ENCODE measurements around the gene PPP6R3.
"Not testable (repeated sequence)": the region's sequence is repeated elsewhere in the genome, so short reads cannot be mapped to it uniquely, and the experiment has no call there.

PPP6R3 gene

GRCh38 chr11:68436162-68436888 is 24.2 kb upstream of the PPP6R3 start:
- no peak for DNase-seq

DNA sequence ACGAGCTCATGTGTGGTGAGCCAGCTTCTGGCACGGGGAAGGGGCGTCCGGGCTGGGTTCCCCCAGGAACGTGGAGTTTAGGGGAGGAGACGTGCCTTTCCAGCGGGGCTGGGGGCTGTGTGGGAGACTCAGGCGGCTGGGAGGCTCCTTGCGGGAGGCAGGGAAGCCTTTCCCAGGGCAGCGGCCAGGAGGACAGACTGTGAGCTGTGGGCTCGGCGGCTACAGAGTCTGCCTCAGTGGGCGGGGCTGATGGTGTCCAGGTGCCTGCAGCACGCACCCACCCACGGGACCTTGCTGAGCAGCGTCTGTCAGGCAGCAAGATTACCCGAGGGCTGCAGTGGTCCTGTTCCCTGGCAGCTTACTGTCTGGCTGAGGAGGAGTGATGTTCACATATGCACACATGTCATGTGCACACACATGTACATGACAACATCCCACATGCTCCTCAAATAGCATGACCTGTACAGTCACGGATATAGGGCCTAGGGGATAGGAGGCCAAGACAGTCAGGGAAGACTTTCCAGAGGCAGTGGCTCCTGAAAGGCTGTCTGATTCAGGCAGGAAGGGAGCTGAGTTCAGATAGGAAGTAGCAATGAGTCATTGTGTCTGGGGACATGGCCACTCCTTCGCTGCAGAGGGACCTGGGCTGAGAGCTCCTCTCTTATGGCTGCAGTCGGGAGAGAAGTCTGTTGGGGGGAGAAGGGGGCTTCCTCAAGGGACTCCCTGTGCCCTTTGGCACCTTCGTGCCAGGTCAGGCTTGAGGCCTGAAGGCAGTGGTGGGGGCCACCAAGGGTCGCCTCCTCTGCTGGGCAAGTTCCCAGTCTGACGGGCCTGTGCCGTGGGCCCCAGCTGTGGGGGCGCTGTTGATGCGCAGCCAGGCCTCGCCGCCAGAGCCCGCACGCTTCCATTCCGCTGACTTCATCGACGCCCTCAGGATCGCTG is 23.3 kb upstream of the PPP6R3 start:
- no peak for DNase-seq

GRCh38 chr11:68437927-68438657 is 22.5 kb upstream of the PPP6R3 start:
- DNase-seq = no peak

- no peak for DNase-seq
Measured at GRCh38 chr11:68438658-68439259, 21.8 kb upstream of the PPP6R3 start.

DNA sequence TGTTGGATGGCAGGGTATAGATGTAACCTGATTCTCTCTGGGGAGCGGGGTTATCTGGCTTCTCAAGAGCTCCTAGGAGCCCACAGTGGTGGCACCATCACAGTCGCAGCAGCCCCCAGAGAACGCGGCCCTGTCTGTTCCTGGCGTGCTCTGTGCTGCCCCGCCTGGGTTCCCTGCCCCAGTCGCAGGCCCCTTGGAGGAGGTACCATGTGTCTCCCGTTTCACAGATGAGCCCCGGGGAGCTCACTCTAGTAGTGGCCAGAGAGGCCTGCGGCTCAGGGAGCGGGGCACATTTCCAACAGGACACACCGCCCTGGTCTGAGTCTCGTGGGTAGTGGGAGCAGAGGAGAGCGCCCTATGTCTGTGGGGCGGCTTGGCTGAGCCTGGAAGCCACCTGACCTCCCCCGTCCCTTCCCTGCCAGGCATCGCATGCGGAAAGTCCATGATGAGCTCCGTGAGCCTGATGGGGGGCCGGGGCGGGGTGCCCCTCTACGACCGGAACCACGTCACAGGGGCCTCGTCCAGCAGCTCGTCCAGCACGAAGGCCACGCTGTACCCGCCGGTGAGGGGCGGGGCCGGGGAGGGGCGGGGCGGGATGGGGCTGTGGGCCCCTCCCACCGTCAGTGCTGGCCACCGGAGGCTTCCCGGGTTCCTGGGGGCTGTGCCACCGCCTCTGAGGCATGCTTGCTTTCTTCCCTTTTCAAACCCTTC is 21.0 kb upstream of the PPP6R3 start:
- no peak for DNase-seq

DNA sequence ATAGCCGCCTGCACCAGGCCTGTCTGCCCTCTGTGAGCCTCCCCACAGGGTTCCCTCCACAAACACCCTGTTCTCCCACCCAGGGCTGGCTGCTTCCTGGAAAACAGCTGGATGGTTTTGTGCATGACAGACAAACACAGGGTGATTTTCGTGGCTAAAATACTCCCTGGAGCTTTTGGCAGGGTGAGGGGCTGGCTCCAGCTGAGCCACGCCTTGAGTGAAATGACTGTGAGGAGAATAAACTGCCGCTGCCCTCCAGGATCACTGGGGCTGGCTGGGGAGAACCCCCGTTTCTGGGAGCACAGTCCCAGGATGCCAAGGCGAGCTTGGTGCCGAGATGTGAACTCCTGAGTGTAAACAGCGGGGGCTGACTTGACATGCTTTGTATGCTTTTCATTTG is 20.3 kb upstream of the PPP6R3 start:
- no peak for DNase-seq

DNA sequence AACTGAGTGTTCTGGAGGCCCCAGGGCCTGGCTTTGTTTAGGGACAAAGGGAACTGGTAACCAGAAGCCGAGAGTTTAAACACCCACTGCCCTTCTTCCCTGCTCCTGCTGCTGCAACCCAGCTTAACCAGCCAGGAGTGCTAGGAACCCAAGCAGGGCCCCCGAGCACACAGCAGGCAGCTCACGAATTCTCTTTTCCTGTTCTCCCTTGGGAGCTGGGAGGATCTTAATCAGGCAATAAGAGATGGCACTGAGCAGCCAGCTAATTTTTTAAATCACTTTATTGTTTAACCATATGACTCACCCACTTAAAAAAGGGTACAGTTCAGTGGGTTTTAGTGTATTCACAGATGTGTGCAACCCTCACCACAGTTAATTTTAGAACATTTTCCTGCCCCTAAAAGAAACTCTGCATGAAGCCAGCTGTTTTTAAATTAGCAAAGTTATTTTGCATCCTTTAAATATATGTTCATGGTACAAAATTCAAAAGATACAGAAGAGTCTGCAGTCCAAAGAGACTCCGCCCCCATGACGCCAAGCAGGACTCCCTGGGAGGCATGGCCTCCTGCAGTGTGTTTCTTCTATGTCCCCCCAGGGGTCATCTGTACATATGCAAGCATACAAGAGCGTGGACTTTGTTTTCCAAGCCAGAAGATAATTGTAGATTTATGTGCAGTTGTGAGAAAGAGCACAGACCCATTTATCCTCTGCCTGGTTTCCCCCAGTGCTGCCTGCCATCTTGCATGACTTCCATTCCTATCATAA is 18.9 kb upstream of the PPP6R3 start:
- no peak for DNase-seq

GRCh38 chr11:68442433-68442832 is 18.1 kb upstream of the PPP6R3 start:
- no peak for DNase-seq

DNA sequence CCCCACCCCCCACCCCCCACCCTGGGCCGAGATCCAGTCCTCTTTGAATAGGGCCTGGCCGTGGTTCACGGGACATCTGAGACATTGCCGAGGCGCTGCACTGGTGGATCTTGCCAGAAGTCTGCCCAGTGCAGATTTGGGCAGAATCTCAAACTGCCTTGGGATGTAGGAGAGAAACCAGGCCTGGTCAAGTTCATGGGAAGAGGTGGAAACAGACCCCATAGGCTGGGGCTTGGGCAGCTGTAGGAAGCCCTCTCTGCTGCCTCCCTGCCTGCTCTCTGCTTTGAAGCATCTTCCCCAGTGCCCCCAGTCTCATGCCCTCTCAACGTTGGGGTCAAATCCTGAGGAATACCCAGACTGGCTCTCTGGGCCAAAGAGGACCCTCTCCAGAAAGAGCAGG is 16.0 kb upstream of the PPP6R3 start:
- DNase-seq = no peak

GRCh38 chr11:68445531-68446035 is 15.0 kb upstream of the PPP6R3 start:
- DNase-seq = no peak

DNA sequence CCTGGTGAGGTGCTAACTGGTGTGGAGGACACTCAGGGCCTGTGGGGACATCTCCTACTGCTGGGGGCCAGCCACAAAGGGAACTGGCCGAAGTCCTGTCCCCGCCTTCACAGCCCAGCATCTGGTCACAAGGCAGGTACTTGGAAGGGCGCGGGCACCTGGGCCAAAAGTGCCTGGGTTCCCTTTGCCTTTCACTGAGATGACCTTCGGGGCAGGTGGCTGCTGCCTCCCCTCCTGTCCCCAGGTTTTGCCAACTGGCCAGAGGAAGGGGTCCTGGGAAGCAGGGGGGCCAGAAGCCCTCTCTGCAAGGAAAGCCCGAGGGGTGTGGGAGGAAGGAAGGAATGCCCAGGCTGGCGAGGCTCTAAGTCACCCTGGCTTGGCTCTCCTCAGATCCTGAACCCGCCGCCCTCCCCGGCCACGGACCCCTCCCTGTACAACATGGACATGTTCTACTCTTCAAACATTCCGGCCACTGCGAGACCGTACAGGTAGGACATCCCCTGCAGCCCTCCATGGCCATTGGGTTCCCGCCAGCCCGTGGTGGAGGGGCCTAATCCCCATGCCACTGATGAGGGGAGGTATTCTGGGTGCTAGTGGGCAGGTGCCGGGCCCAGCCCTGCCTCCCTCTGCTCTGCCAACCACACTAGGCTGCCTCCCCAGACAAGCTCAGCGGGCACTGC is 14.4 kb upstream of the PPP6R3 start:
- no peak for DNase-seq

DNA sequence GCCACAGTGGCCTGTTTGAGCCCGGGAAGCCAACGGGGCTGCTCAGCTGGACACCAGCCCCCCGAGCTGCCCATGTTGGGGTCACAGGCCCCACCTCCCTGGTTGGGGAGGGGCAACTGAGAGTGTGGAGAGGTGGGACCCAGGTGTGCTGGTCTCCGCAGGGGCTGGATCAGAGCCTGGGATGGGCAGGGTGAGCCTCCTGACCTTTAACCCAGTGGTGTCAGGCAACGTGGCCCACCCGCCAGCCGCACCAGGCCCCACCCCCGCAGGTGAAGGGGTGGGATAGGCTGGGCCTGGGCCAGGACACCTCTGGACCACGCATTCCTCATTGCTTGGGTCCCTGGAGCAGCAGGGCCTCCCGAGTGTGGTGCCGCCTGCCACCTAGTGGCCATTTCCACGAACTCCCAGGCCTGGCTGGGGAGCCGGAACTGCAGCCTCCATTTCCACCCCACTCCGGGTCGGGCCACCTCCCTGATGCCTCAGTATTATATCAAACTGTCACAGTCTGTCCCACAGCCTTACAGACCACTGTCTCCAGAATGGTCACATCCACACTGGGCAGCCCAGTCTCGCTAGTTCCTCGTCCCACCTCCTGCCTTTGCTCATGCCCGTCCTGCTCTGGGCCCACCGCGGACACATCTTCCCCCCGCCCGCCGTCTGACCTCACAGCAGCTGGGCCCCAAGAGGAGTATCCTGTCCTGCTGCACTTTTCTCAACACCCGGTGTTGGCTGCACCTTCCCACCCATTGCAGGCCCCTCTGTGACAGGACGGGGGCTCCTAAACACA is 13.3 kb upstream of the PPP6R3 start:
- DNase-seq = peak; percentile 79

- DNase-seq = not testable (repeated sequence)
Measured at GRCh38 chr11:68447914-68448313, 12.6 kb upstream of the PPP6R3 start.

- DNase-seq = no peak
Measured at GRCh38 chr11:68448604-68449011, 11.9 kb upstream of the PPP6R3 start.

- no peak for DNase-seq
Measured at GRCh38 chr11:68449951-68450350, 10.6 kb upstream of the PPP6R3 start.

GRCh38 chr11:68450711-68451110 is 9.8 kb upstream of the PPP6R3 start:
- no peak for DNase-seq

GRCh38 chr11:68454767-68455166 is 5.8 kb upstream of the PPP6R3 start:
- no peak for DNase-seq

- DNase-seq = no peak
Measured at GRCh38 chr11:68455485-68455884, 5.1 kb upstream of the PPP6R3 start.

DNA sequence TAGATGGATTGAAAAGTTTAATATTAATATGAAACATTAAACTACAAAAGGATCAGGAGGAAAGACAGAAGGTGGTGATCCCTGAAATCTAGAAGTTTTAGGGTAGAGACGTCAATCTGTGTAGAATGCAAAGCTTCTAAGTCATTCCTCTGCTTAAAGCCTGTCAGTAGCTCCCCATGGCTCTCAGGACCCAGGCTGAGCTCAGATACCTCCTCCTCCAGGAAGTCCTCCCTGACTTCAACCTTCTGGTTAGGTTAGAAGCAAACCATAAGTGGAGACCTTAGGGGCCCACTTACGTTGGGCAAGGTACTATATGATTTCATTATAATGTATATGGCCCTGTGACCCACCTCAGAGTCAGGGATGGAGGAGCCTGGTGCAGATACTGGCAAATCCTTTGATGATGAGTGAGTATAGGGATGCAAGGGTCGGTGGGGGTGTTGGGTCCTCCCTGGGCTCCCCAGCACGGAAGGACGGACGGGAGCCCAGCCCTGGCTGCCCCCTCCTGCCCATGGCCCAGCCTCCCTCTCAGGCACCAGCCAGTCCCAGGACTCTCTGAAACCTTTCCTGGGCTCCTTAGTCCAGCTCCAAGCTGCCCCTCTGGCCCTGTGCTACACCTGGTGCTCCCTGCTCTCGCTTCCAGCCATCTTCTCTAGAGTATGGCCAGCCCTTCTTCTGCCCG is 3.2 kb upstream of the PPP6R3 start:
- no peak for DNase-seq

Measured in CD4-positive, alpha-beta T cell treated with Interleukin-17A for 1 hour (primary cell).